ENCODE data around the gene PDE6D. TPM values are rescaled to one million over a fixed set of nuclear protein-coding genes. Genes with fewer than 3 reads are reported as not detected.

Gene PDE6D
- total and polyA plus RNA-seq, 2 of the 13 experiments (the other 11 are each of a cell fraction or from before 2014, with no cell fraction given) = 14.1 to 23.2 TPM

GRCh38 chr2:231706731-231707624, 74.1 kb downstream of the PDE6D start (continued):
- peak; percentile 80 for TF ChIP-seq HIC2 (CRISPR knock-in tag; IDR thresholded peaks at IDR 0.05; ENCODE audit: low read depth)
- TF ChIP-seq STAG1 (CRISPR knock-in tag; IDR thresholded peaks at IDR 0.05) = no peak
- no peak for TF ChIP-seq CCAR2 (optimal IDR thresholded peaks at IDR 0.05; ENCODE audit: low read depth, low read length)
- peak; percentile 92 for TF ChIP-seq BRD4 (CRISPR knock-in tag; IDR thresholded peaks at IDR 0.05)
- peak in 1 of 2 experiments; percentile 75; a peak in 2 of 4 replicates for TF ChIP-seq REST (IDR thresholded peaks at IDR 0.05; ENCODE audit: borderline replicate concordance in 1 of 2, low read depth in 1 of 2, low read length in 2 of 2)
- TF ChIP-seq ZNF609 (CRISPR knock-in tag; IDR thresholded peaks at IDR 0.05; ENCODE audit: borderline replicate concordance) = peak; percentile 11; the same call in 1 of the 2 replicates
- TF ChIP-seq ZNF800 (CRISPR knock-in tag; IDR thresholded peaks at IDR 0.05) = no peak; the same call in 1 of the 2 replicates
- peak; percentile 97 for TF ChIP-seq ZFP91 (CRISPR knock-in tag; IDR thresholded peaks at IDR 0.05; ENCODE audit: borderline replicate concordance)
- no peak for TF ChIP-seq HNRNPK (IDR thresholded peaks at IDR 0.05; ENCODE audit: low read depth, low read length, poor library complexity, severe bottlenecking)
- TF ChIP-seq MED8 (CRISPR knock-in tag; IDR thresholded peaks at IDR 0.05; ENCODE audit: insufficient replicate concordance) = peak; percentile 45
- TF ChIP-seq ZNF317 (CRISPR knock-in tag; IDR thresholded peaks at IDR 0.05) = 0 out of 2 replicates have a peak, but pooled peaks have one; percentile 58
- no peak for TF ChIP-seq HNRNPH1 (optimal IDR thresholded peaks at IDR 0.05; ENCODE audit: low read depth, low read length)
